SK-N-MC (cell line): ENCODE measurements around the gene PRRC2B.
"Not testable (repeated sequence)": the region's sequence is repeated elsewhere in the genome, so short reads cannot be mapped to it uniquely, and the experiment has no call there.

Source experiments
- DNase-seq: peaks from one replicate; pipeline ENCODE4 v3.0.0-alpha.2; 2011; ENCODE audit warnings: low read depth, low spot score
- H3K27ac ChIP-seq: fragments of 200-600 bp; sonication (generic); 2 replicates; pipeline ENCODE4 v1.5.1; 2016; ENCODE audit warnings: mixed run types
- H3K36me3 ChIP-seq: fragments of 200-600 bp; sonication (generic); 2 replicates; pipeline ENCODE4 v1.6.1; 2017; ENCODE audit warnings: antibody characterized with exemption, low read length, mixed read lengths; ENCODE audit not compliant: insufficient read depth
- H3K4me3 ChIP-seq: fragments of 200-600 bp; sonication (generic); 2 replicates; pipeline ENCODE4 v1.5.1; 2016
- H3K9ac ChIP-seq: fragments of 200-600 bp; sonication (generic); 2 replicates; pipeline ENCODE4 v1.8.0; 2017; ENCODE audit warnings: mixed run types, mixed read lengths; ENCODE audit not compliant: insufficient read length
- H3K9me3 ChIP-seq: fragments of 200-600 bp; sonication (generic); 2 replicates; pipeline ENCODE4 v1.6.1; 2017; ENCODE audit warnings: low read depth, mild to moderate bottlenecking, antibody characterized with exemption, low read length, moderate library complexity, mixed read lengths
- EZH2 ChIP-seq: fragments of 200-600 bp; sonication (generic); IDR thresholded peaks from one replicate; pipeline ENCODE4 v1.6.1; 2017; ENCODE audit warnings: antibody characterized with exemption
- FOXP2 ChIP-seq: optimal IDR thresholded peaks from 2 replicates; pipeline ENCODE3; 2011; ENCODE audit warnings: mild to moderate bottlenecking, moderate library complexity; ENCODE audit not compliant: insufficient read depth; ENCODE audit errors: extremely low read length, control extremely low read depth
- POLR2AphosphoS5 ChIP-seq: IDR thresholded peaks from 2 replicates; pipeline ENCODE4 v1.6.1; 2012; ENCODE audit warnings: mild to moderate bottlenecking, low read depth, low read length, borderline replicate concordance

Gene PRRC2B

GRCh38 chr9:131393622-131394463, at the start of gene PRRC2B:
TSS of gene PRRC2B (plus strand) at chr9:131394086. CDS start at chr9:131430145, 36,059 bp downstream.
- Histone ChIP-seq H3K36me3 (peaks cover 17% of the 10 kb centered on the region), H3K4me3 (peak within 1 kb of the TSS; percentile 97), H3K9ac (peak within 1 kb of the TSS; percentile 99), H3K27ac (peak within 1 kb of the TSS; percentile 97), H3K9me3 (no peaks in the 10 kb centered on the region)
- no peak for DNase-seq
- no peak for TF ChIP-seq FOXP2
- no peak for TF ChIP-seq EZH2
- TF ChIP-seq POLR2AphosphoS5 = no peak

GRCh38 chr9:131344931-131345535, 48.9 kb upstream of the PRRC2B start:
- H3K4me3 ChIP-seq, H3K27ac ChIP-seq, H3K36me3 ChIP-seq, H3K9ac ChIP-seq, H3K9me3 ChIP-seq, DNase-seq: not testable (repeated sequence)

- H3K36me3 ChIP-seq = no peaks in the 10 kb centered on the region
- TF ChIP-seq EZH2 (no peak), POLR2AphosphoS5 (no peak), FOXP2 (no peak)
- no peaks in the 10 kb centered on the region for H3K9me3 ChIP-seq
- H3K27ac ChIP-seq = no peak overlapping the region
- H3K9ac ChIP-seq = no peak overlapping the region
- DNase-seq = no peak
- H3K4me3 ChIP-seq = no peak overlapping the region
These were observed 47.3 kb upstream of the PRRC2B start for GRCh38 chr9:131346559-131346958.

DNA sequence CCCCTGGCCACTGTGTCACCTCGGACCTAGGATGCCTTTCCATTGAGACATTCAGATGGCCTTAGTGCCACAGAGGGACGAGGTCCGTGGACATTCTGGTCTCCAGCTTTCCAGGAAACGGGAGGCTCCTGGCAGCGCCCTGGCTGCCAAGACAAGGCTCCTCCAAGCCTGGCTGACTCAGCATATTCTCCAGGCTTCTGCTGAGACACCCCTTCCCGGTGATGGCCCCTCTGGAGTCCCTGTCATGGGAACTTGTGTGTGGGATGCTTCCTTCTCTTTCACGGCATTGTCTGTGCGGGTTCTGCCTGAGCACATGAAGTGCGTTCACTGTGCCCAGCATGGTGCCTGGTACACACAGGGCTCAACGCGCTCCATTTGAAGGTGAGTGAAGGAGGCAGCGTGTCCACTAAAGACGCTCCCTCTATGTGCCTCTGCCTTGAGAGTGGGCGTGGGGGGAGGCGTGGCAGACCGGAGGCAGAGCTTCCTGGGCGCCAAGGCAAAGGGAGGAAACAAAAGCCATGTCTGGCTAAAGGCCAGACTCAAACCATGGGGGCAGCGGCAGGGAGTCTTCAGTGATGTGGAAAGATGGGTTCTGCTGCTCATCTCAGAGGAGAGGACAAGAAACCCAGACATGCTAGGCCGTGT, 46.4 kb upstream of the PRRC2B start:
- no peaks in the 10 kb centered on the region for H3K36me3 ChIP-seq
- DNase-seq = no peak
- H3K9ac ChIP-seq = no peak overlapping the region
- TF ChIP-seq POLR2AphosphoS5 = no peak
- no peak for TF ChIP-seq FOXP2
- TF ChIP-seq EZH2 = no peak
- H3K9me3 ChIP-seq = no peaks in the 10 kb centered on the region
- H3K4me3 ChIP-seq = no peak overlapping the region
- no peak overlapping the region for H3K27ac ChIP-seq

GRCh38 chr9:131348631-131349521, 45.0 kb upstream of the PRRC2B start:
- no peak overlapping the region for H3K27ac ChIP-seq
- TF ChIP-seq POLR2AphosphoS5 (no peak), EZH2 (no peak), FOXP2 (no peak)
- H3K36me3 ChIP-seq = no peaks in the 10 kb centered on the region
- H3K9me3 ChIP-seq = no peaks in the 10 kb centered on the region
- H3K9ac ChIP-seq = no peak overlapping the region
- H3K4me3 ChIP-seq = no peak overlapping the region
- no peak for DNase-seq

GRCh38 chr9:131349522-131349880, 44.4 kb upstream of the PRRC2B start:
- Histone ChIP-seq H3K9me3 (no peaks in the 10 kb centered on the region), H3K9ac (no peak overlapping the region), H3K27ac (no peak overlapping the region), H3K36me3 (no peaks in the 10 kb centered on the region), H3K4me3 (peak overlapping the region; percentile 62)
- no peak for TF ChIP-seq POLR2AphosphoS5
- DNase-seq = no peak

GRCh38 chr9:131349881-131350563, 43.9 kb upstream of the PRRC2B start:
- Histone ChIP-seq H3K9ac (no peak overlapping the region), H3K9me3 (no peaks in the 10 kb centered on the region), H3K4me3 (peak overlapping the region; percentile 62), H3K27ac (no peak overlapping the region), H3K36me3 (no peaks in the 10 kb centered on the region)
- no peak for DNase-seq
- TF ChIP-seq FOXP2 = no peak
- no peak for TF ChIP-seq EZH2
- TF ChIP-seq POLR2AphosphoS5 = no peak

GRCh38 chr9:131356479-131356878, 37.4 kb upstream of the PRRC2B start:
- H3K9ac ChIP-seq, H3K9me3 ChIP-seq, H3K36me3 ChIP-seq, DNase-seq, H3K27ac ChIP-seq, H3K4me3 ChIP-seq: not testable (repeated sequence)
